Natural killer cell treated with Interleukin-12 subunit alpha and Interleukin-12 subunit beta and Interleukin-15 and Interleukin-18, amount 100 ng/mL, for 72 hours (primary cell): ENCODE data around the gene SLC8A1. TPM values are rescaled to one million over a fixed set of nuclear protein-coding genes. Genes with fewer than 3 reads are reported as not detected.
"Not testable (repeated sequence)": the region's sequence is repeated elsewhere in the genome, so short reads cannot be mapped to it uniquely, and the experiment has no call there.

Experiments used
- ATAC-seq, 2 donors: fragments of 150-1000 bp; cut with Tn5 transposase in 1 of 2; sonication (Bioruptor Pico), chemical (Tn5 transposase) in 1 of 2; 2 replicates each; pipeline ENCODE4 v1.10.0; 2021
- DNase-seq: peaks from one replicate; pipeline ENCODE4 v3.0.0; 2022; ENCODE audit warnings: low spot score
- H3K27ac Mint-ChIP-seq, 2 donors: 1 replicate in 1 of 2; 2 replicates in 1 of 2; pipeline ENCODE4 v1.8.0; 2022; ENCODE audit warnings: mixed read lengths in 2 of 2, mild to moderate bottlenecking in 1 of 2, moderate library complexity in 1 of 2
- H3K27me3 Mint-ChIP-seq, 2 donors: 1 replicate in 1 of 2; 2 replicates in 1 of 2; pipeline ENCODE4 v1.8.0; 2022; ENCODE audit warnings: mixed read lengths in 2 of 2
- H3K36me3 Mint-ChIP-seq: one replicate; pipeline ENCODE4 v1.8.0; 2022; ENCODE audit warnings: mixed read lengths
- H3K4me1 Mint-ChIP-seq, 2 donors: 1 replicate in 1 of 2; 2 replicates in 1 of 2; pipeline ENCODE4 v1.8.0; 2022; ENCODE audit warnings: low read depth in 2 of 2, mixed read lengths in 2 of 2, mild to moderate bottlenecking in 1 of 2
- H3K4me3 Mint-ChIP-seq: one replicate; pipeline ENCODE4 v1.8.0; 2022; ENCODE audit warnings: mixed read lengths
- H3K9me3 Mint-ChIP-seq: 2 replicates; pipeline ENCODE4 v1.8.0; 2022; ENCODE audit warnings: mixed read lengths
- total RNA-seq, 2 donors: library from RNA; stranded (reverse); gene quantifications; one replicate each; pipeline ENCODE4 v1.2.3, GENCODE V29; 2022

SLC8A1 gene
- total RNA-seq, 2 donors from 2014 or later, result not detected

- Mint-ChIP-seq H3K9me3 (no peaks in the 10 kb centered on the region), H3K4me1 (no peaks in the 10 kb centered on the region), H3K27me3 (no peaks in the 10 kb centered on the region), H3K36me3 (no peaks in the 10 kb centered on the region), H3K4me3 (no peak overlapping the region), H3K27ac (no peak overlapping the region)
- ATAC-seq, result no peak
- DNase-seq, result no peak
These were observed 350.7 kb downstream of the SLC8A1 start for GRCh38 chr2:40101131-40101575.

GRCh38 chr2:40100676-40101075, 351.2 kb downstream of the SLC8A1 start:
- ATAC-seq (no peak), DNase-seq (no peak)
- Mint-ChIP-seq H3K9me3 (no peaks in the 10 kb centered on the region), H3K36me3 (no peaks in the 10 kb centered on the region), H3K27me3 (no peaks in the 10 kb centered on the region), H3K4me3 (no peak overlapping the region), H3K27ac (no peak overlapping the region), H3K4me1 (no peaks in the 10 kb centered on the region)

- DNase-seq (no peak), ATAC-seq (no peak)
- Mint-ChIP-seq H3K27ac (no peak overlapping the region), H3K9me3 (no peaks in the 10 kb centered on the region), H3K36me3 (no peaks in the 10 kb centered on the region), H3K4me3 (no peak overlapping the region), H3K27me3 (no peaks in the 10 kb centered on the region), H3K4me1 (no peaks in the 10 kb centered on the region)
These were observed 353.0 kb downstream of the SLC8A1 start for GRCh38 chr2:40098786-40099470.

GRCh38 chr2:40097691-40098385, 354.1 kb downstream of the SLC8A1 start:
- Mint-ChIP-seq H3K9me3 (no peaks in the 10 kb centered on the region), H3K27ac (no peak overlapping the region), H3K4me1 (no peaks in the 10 kb centered on the region), H3K36me3 (no peaks in the 10 kb centered on the region), H3K4me3 (no peak overlapping the region), H3K27me3 (no peaks in the 10 kb centered on the region)
- no peak for DNase-seq
- ATAC-seq, result no peak

GRCh38 chr2:40096360-40096759, 355.5 kb downstream of the SLC8A1 start:
- H3K4me3 Mint-ChIP-seq, result no peak overlapping the region
- H3K36me3 Mint-ChIP-seq, result no peaks in the 10 kb centered on the region
- H3K9me3 Mint-ChIP-seq, result no peaks in the 10 kb centered on the region
- ATAC-seq (no peak), DNase-seq (no peak)
- H3K27me3 Mint-ChIP-seq, result no peaks in the 10 kb centered on the region
- no peak overlapping the region for H3K27ac Mint-ChIP-seq
- no peaks in the 10 kb centered on the region for H3K4me1 Mint-ChIP-seq

- DNase-seq, result no peak
- Mint-ChIP-seq H3K27me3 (no peaks in the 10 kb centered on the region), H3K4me1 (no peaks in the 10 kb centered on the region), H3K36me3 (no peaks in the 10 kb centered on the region), H3K4me3 (no peak overlapping the region), H3K27ac (no peak overlapping the region), H3K9me3 (no peaks in the 10 kb centered on the region)
- no peak for ATAC-seq
These were observed 356.9 kb downstream of the SLC8A1 start for GRCh38 chr2:40095000-40095399.

GRCh38 chr2:40094451-40094850, 357.4 kb downstream of the SLC8A1 start:
- H3K27ac Mint-ChIP-seq, result no peak overlapping the region
- H3K9me3 Mint-ChIP-seq, result no peaks in the 10 kb centered on the region
- H3K4me3 Mint-ChIP-seq, result no peak overlapping the region
- no peaks in the 10 kb centered on the region for H3K27me3 Mint-ChIP-seq
- ATAC-seq (no peak), DNase-seq (no peak)
- H3K4me1 Mint-ChIP-seq, result no peaks in the 10 kb centered on the region
- H3K36me3 Mint-ChIP-seq, result no peaks in the 10 kb centered on the region

GRCh38 chr2:40093021-40093675, 358.7 kb downstream of the SLC8A1 start:
- Mint-ChIP-seq H3K36me3 (no peaks in the 10 kb centered on the region), H3K9me3 (peaks cover 5% of the 10 kb centered on the region), H3K27ac (no peak overlapping the region), H3K4me1 (no peaks in the 10 kb centered on the region), H3K27me3 (no peaks in the 10 kb centered on the region), H3K4me3 (no peak overlapping the region)
- DNase-seq, result no peak
- ATAC-seq, result no peak

GRCh38 chr2:40090044-40090443, 361.8 kb downstream of the SLC8A1 start:
- Mint-ChIP-seq H3K27me3 (no peaks in the 10 kb centered on the region), H3K36me3 (no peaks in the 10 kb centered on the region), H3K4me1 (no peaks in the 10 kb centered on the region), H3K9me3 (peaks cover 9% of the 10 kb centered on the region), H3K27ac (no peak overlapping the region), H3K4me3 (no peak overlapping the region)
- DNase-seq (no peak), ATAC-seq (no peak)

- ATAC-seq, result no peak
These were observed 364.0 kb downstream of the SLC8A1 start for GRCh38 chr2:40087927-40088326.

GRCh38 chr2:40087434-40087833, 364.5 kb downstream of the SLC8A1 start:
- no peak overlapping the region for H3K27ac Mint-ChIP-seq
- ATAC-seq (no peak), DNase-seq (no peak)
- H3K9me3 Mint-ChIP-seq, result peaks cover 17% of the 10 kb centered on the region
- H3K4me1 Mint-ChIP-seq, result no peaks in the 10 kb centered on the region
- no peak overlapping the region for H3K4me3 Mint-ChIP-seq
- no peaks in the 10 kb centered on the region for H3K27me3 Mint-ChIP-seq
- no peaks in the 10 kb centered on the region for H3K36me3 Mint-ChIP-seq

More at GRCh38 chr2:40087927-40088326, 364.0 kb downstream of the SLC8A1 start:
- Mint-ChIP-seq H3K27me3 (no peaks in the 10 kb centered on the region), H3K9me3 (peaks cover 17% of the 10 kb centered on the region), H3K27ac (no peak overlapping the region), H3K36me3 (no peaks in the 10 kb centered on the region), H3K4me1 (no peaks in the 10 kb centered on the region), H3K4me3 (no peak overlapping the region)
- DNase-seq, result no peak

- H3K4me3 Mint-ChIP-seq, result no peak overlapping the region
- ATAC-seq (no peak), DNase-seq (no peak)
- no peaks in the 10 kb centered on the region for H3K27me3 Mint-ChIP-seq
- no peaks in the 10 kb centered on the region for H3K36me3 Mint-ChIP-seq
- peaks cover 17% of the 10 kb centered on the region for H3K9me3 Mint-ChIP-seq
- no peak overlapping the region for H3K27ac Mint-ChIP-seq
- H3K4me1 Mint-ChIP-seq, result no peaks in the 10 kb centered on the region
These were observed 366.1 kb downstream of the SLC8A1 start for GRCh38 chr2:40085786-40086185.

- H3K27me3 Mint-ChIP-seq, H3K36me3 Mint-ChIP-seq, ATAC-seq, DNase-seq, H3K27ac Mint-ChIP-seq, H3K4me1 Mint-ChIP-seq, H3K4me3 Mint-ChIP-seq: not testable (repeated sequence)
- H3K9me3 Mint-ChIP-seq, result peaks cover 18% of the 10 kb centered on the region
These were observed 378.6 kb downstream of the SLC8A1 start for GRCh38 chr2:40073336-40073735.
